ENCODE measurements around the gene PTAR1.
"Not testable (repeated sequence)": the region's sequence is repeated elsewhere in the genome, so short reads cannot be mapped to it uniquely, and the experiment has no call there.

GRCh38 chr9:69799521-69799920, 39.7 kb upstream of the PTAR1 start:
- TF ChIP-seq, protein P1, sequence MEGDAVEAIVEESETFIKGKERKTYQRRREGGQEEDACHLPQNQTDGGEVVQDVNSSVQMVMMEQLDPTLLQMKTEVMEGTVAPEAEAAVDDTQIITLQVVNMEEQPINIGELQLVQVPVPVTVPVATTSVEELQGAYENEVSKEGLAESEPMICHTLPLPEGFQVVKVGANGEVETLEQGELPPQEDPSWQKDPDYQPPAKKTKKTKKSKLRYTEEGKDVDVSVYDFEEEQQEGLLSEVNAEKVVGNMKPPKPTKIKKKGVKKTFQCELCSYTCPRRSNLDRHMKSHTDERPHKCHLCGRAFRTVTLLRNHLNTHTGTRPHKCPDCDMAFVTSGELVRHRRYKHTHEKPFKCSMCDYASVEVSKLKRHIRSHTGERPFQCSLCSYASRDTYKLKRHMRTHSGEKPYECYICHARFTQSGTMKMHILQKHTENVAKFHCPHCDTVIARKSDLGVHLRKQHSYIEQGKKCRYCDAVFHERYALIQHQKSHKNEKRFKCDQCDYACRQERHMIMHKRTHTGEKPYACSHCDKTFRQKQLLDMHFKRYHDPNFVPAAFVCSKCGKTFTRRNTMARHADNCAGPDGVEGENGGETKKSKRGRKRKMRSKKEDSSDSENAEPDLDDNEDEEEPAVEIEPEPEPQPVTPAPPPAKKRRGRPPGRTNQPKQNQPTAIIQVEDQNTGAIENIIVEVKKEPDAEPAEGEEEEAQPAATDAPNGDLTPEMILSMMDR (IDR thresholded peaks at IDR 0.05) = not testable (repeated sequence)
- TF ChIP-seq POLR2A (IDR thresholded peaks at IDR 0.05) = not testable (repeated sequence)
